GM12801 (cell line): ENCODE results near the gene PLCH2.

ENCODE experiments used
- TF ChIP-seq, protein P1 (sequence below): IDR thresholded peaks from one replicate; pipeline ENCODE4 v1.5.1; 2011; ENCODE audit warnings: control low read depth; ENCODE audit not compliant: insufficient read length; ENCODE audit errors: extremely low read depth

Gene PLCH2

DNA sequence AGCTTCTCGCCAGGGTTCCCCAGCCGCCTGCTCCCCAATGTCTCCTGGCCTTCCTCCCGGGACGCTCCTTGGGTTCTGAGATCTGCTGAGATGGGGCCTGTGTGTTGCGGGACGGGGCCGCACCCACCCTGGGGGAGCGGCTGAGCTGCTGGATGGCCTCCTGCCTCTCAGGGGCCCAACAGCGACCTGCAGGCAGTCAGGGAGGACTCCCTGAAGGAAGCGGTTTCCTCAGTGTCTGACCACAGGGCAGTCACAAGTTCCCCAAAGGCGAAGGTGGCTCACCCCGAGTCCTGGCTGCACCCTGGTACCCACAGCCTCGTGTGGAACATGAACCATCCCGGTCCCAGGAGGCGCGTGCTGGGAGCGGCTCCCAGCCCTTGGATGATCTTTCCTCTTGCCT, 18.6 kb upstream of the PLCH2 start:
- TF ChIP-seq, protein P1, sequence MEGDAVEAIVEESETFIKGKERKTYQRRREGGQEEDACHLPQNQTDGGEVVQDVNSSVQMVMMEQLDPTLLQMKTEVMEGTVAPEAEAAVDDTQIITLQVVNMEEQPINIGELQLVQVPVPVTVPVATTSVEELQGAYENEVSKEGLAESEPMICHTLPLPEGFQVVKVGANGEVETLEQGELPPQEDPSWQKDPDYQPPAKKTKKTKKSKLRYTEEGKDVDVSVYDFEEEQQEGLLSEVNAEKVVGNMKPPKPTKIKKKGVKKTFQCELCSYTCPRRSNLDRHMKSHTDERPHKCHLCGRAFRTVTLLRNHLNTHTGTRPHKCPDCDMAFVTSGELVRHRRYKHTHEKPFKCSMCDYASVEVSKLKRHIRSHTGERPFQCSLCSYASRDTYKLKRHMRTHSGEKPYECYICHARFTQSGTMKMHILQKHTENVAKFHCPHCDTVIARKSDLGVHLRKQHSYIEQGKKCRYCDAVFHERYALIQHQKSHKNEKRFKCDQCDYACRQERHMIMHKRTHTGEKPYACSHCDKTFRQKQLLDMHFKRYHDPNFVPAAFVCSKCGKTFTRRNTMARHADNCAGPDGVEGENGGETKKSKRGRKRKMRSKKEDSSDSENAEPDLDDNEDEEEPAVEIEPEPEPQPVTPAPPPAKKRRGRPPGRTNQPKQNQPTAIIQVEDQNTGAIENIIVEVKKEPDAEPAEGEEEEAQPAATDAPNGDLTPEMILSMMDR = no peak

DNA sequence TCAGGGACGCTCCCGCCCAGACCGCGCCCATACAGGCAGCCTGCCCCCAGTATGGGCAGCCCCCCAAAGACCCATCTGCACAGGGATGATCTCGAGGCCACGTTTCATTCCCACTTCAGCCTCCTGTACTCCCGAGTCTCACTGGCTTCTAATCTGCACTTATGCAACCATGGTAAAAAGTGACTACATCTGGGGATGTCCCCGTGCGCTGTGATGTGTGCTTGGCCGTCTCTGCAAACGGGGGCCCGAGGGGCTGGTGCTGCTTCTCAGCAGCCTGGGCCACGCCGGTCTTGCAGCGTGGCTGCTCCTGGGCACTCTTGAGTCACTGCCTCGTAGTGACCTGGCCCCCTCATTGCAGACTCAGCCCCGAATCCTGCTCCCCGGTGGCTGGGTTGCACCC, 17.4 kb upstream of the PLCH2 start:
- TF ChIP-seq, protein P1 = no peak

DNA sequence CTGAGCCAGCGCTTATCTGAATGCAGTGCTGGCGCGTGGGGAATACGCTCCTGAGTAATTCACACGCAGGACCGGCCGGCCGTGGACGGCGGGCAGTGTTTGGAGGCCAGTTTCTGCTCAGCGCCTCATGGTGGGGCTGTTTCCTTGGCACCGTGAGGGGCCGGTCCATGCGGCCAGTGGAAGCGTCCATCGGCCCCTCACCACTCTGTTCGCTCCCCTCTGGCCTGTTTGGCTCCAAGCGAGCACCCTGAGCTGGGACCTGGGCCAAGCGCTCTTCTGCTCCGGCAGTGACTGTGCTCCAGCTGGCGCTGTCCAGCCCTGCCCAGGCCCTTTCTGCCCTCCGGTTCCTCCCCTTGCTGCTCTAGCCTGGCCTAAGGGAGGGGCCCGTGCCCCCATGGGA, 16.3 kb upstream of the PLCH2 start:
- TF ChIP-seq, protein P1 = no peak

- TF ChIP-seq, protein P1 = no peak
Observed at GRCh38 chr1:2460203-2460602, 15.9 kb upstream of the PLCH2 start.

GRCh38 chr1:2460996-2461751, 14.9 kb upstream of the PLCH2 start:
- TF ChIP-seq, protein P1 = no peak

GRCh38 chr1:2462819-2463218, 13.3 kb upstream of the PLCH2 start:
- TF ChIP-seq, protein P1 = no peak

- TF ChIP-seq, protein P1 = no peak
Observed at GRCh38 chr1:2463396-2463795, 12.7 kb upstream of the PLCH2 start.
